CD4-positive, alpha-beta T cell treated with Interleukin-4 for 4 hours (primary cell): ENCODE data around the gene SMAD7.

Experiments used
- DNase-seq: peaks from one replicate; pipeline ENCODE4 v3.0.0-alpha.2; 2020

The SMAD7 gene

DNA sequence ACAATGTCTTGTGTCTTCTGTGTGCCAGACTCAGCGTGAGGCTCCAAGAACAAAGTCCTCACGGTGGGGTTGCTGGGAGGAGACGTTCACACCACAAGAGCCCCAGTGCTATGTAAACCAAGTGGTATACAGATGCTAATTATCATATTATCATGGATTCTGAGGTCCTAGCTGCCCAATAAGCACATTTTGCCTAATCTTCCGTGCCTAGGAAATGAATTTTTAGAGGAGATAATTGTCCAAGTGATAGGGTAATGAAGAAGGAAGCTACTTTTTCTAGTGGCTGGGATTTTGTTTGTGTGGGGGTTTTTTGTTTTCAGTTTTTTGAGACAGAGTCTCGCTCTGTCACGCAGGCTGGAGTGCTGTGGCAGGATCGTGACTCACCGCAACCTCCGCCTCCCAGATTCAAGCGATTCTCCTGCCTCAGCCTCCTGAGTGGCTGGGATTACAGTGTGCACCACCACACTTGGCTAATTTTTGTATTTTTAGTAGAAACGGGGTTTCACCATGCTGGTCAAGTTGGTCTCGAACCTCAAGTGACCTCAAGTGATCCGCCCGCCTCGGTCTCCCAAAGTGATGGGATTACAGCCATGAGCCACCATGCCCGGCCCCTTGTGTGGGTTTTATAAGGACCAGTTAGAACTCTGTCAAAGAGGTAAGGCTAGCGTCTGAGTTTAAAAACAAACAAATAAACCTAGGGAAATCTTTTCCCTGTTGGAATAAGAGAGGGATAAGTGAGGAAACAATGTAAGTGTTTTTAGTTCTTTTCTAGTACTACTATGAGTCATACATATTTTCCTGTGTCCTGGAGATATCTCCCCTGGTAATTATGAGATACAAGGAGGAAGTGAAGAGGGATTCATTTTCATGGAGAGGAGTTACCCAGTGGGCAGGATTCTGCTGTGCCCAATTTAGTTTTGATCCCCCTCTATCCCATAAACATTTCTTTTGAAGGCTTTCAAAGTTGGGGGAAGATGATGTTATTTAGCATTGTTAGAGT, 9.5 kb upstream of the SMAD7 start:
- DNase-seq = no peak

DNA sequence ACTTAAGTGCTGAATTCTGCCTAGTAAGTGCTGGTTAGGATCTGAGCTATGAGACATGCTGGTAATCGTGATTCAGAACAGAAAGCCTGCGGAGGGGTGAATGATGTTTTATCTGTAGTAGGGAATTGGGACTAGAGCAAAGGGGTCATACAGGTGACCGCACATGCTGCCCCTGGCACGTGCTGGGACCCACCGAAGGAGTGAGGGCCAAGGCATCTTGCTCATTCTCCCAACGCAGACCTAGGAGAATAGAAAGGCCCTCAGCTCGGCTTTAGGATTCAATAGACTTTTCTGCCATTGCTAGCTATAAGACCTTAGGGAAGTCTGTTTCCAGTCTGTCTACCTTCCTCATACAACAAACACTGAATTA, 8.8 kb upstream of the SMAD7 start:
- no peak for DNase-seq

DNA sequence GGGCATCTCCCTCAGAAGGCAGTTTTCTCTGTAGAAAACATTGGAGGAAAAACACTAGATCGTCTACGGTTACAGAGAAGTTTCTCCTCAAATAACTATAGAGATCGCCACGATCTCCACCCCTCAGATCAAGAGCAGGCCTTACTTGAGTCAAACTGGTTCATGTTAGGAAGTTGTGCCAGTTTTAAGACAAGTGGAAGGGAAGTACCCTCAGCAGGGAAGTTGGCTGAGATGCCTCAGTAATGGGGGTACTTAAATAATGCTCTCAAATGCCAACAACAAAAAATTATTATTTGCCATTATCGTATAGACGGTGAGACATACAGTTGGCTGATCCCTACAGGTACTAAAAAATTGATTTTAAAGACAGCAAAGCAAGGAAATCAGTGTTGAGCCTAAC, 8.2 kb upstream of the SMAD7 start:
- no peak for DNase-seq

DNA sequence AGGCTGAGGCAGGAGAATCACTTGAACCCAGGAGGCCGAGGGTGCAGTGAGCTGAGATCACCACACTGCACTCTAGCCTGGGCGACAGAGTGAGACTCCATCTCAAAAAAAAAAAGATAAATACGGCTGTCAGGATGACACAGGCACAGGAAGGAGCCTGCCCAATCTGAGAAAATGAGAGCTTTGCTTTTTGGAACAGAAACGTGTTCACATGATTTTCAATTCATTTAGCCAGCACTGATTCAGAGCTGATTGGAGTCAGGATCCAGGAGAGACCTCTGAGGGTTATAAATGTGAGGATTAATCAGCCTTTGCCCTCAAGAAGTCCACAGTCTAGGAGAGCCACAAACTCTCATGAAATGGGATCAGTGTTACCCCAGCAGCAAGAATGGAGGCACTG, 6.9 kb upstream of the SMAD7 start:
- DNase-seq = no peak

DNA sequence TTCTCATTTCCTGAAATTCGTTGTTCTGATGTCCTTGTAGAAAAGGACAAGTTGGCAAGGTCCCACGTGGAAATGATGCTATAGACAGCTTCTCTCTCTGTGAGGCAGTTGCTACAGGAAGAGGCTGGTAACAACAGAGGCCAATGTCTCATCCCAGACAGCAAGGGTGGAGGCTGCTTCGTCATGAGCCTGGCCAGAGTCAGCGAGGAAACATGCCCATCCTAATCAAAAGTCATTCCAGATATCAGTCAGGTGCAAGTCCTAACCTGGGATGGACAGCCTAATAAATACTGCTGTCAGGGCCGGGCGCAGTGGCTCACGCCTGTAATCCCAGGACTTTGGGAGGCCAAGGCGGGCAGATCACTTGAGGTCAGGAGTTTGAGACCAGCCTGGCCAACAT, 6.4 kb upstream of the SMAD7 start:
- no peak for DNase-seq

DNA sequence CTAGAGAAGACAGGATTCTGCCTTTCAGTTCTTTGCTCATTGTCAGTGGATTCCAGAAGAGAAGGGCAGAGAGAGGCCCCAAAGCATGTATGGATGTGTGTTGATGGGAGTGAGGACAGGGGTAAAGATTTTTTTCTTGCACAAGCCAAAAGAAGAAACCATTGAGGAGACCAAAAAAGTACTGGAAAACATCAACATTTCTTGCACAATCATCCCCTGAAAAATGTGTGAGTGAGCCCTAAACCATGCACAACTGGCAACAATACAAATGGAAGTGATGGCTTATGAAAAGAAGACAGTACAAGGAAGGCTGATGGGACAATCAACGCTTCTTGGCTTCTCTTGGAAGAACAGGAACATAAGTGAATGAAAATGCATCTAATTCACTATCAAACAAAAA, 5.6 kb upstream of the SMAD7 start:
- DNase-seq = no peak

DNA sequence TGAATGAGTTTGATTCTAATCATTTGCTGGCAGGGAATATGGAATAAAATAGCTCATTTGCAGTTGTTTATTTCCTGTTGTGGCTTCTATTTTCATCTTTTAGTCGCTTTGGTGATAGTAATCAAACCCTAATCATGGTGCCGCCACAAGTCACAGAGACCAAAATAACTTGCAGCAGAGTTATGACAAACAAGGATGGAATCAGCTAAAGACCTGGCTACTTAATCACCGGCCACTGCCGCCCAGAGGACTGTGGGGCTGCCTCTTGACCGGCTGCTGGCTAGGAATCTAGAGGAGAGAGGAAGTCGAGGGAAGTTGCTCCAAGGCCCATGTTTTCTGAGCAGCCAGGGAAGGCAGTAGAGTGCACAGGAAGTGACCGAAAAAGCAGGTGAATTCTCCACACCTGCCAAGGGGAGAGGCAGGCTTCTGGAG, 5.1 kb upstream of the SMAD7 start:
- DNase-seq = peak; percentile 48

DNA sequence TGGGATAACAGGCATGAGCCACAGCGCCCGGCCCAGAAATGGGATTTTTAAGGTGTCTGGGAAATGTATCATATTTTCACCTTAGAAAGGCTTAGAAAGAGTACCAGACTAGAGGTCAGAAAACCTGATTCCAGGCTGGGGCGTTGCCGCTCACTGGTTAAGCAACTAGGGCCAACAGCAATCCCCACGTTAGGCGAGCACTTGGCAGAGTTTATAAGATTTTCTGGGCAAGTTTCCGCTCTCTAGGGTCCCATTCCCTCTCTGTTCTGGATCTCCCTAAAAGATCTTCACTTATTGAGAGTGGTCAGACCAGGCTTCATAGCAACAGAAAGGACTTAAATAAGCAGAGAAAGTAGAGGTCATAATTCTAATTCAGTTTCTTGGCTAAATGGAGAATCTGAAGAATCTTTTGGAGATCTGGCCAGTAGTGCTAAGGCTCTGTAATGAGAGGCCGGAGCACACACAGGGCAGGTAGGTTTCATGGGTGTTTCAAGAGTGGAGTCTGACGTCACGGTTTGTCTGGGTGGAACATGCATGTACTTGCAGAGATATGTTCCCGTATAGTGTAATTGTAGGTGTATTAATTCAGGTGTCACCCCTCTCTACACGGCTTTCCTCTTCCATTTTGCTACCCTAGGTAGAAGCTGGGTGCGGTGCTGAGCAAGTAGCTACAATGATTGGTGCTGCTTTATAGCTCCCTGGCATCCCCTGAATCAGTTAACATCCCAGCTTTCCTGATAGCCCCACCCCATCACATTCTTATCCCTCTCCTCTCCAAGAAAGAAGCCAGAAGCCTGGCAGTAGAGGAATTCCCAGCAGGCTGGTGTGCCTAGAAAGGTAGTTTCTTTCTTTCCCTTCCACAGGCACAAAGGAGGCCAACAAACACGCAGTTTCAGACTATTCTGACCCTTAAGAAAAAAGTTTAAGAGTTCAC, 4.4 kb upstream of the SMAD7 start:
- no peak for DNase-seq

DNA sequence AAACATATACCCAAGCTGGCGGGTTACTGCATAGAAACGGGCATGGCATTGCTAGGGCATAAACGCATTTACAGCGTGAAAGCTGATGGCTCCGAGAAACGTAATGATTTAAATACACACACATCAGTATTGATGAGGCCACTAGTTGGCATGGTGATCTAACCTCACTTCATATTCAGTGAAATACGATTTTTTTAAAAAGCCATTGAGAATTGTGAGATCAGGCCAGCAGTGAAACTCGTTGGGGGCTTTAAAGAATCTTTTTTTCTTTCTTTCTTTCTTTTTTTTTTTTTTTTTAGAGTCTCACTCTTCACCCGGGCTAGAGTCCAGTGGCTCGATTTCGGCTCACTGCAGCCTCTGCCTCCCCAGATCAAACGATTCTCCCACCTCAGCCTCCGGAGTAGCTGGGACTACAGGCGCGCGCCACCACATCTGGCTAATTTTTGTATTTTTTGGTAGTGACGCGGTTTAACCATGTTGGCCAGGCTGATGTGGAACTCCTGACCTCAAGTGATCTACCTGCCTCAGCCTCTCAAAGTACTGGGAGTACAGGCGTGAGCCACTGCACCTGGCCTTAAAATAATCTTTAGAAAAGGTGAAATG, 2.4 kb upstream of the SMAD7 start:
- peak; percentile 60 for DNase-seq

DNA sequence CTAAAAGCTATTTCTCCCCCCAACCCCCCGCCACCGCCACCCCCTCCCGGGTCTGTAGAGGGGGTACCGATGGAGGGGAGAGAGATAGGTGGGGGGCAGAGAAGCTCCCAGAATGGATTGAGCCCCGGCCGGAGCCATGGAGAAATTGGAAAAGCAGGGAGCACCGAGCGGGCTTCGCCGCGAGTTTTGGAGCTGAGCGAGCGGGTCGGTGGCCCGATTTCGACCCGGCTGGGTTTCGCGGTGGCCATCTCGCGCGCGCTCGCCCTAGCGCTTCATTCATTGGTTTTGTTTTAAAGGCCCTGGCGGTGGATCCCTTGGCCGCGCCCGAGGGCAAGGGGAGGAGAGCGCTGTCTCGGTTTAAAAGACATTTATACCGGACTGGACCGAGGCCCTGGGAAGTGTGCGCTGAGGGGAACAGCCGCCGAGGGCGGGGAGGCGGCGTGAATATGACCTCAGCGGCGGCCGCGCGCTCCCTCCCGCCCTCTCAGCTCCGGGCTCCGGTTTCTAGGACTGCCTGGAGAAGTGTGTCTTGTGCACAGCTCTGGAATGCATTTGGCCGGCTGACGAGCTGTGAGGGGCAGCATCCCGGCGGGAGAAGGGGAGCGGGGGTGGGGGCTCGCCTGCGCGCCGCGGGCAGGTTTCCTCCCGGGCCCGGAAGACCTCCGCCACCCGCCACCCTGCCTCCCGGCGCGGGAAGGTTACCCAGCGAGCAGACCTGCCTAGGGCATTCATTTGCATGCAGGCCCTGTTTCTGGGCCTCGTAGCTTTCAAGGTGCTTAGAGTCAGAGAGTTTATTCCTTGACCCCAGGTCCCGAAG, 1.7 kb upstream of the SMAD7 start:
- peak; percentile 44 for DNase-seq

DNA sequence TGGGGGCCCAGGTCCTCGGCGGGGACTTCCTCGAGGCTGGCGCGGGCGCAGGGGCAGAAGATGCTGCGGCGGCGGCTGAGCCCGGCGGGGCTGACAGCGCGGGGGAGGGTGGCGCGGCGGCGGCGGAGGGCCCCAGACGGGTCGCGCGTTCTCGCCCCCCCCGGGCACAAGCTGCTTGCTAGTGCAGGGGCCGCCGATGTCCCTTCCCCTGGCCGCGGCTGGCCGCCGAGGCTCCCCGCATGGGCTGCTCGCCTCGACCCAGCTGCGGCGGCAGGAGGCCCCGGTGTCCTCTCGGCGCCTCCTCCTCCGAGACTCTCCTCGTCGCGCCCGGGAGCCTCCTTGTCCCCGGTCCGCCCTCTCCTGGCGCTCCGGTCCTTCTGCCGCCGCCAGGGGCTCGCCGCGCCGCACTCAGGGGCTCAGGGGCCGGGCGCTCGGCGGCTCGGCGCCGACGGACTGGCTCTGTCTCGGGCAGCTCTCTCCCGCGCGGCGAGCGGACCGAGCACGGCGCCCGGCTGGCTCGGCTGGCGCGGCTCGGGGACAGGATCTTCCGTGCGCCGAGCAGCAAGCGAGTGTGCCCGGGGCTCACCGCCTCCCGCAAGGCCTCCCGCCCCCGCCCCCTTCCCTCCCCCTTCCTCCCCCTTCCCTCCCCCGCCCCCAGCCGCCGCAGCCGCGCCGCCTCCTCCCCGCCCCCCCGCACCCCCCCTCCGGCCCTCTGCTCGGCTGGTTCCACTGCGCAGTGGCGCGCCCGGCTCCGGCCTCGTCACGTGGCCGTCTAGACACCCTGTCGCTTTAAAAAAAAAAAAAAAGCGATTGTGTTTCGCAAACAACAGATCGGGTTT, 902 bp upstream of the SMAD7 start:
- peak; percentile 89 for DNase-seq

DNA sequence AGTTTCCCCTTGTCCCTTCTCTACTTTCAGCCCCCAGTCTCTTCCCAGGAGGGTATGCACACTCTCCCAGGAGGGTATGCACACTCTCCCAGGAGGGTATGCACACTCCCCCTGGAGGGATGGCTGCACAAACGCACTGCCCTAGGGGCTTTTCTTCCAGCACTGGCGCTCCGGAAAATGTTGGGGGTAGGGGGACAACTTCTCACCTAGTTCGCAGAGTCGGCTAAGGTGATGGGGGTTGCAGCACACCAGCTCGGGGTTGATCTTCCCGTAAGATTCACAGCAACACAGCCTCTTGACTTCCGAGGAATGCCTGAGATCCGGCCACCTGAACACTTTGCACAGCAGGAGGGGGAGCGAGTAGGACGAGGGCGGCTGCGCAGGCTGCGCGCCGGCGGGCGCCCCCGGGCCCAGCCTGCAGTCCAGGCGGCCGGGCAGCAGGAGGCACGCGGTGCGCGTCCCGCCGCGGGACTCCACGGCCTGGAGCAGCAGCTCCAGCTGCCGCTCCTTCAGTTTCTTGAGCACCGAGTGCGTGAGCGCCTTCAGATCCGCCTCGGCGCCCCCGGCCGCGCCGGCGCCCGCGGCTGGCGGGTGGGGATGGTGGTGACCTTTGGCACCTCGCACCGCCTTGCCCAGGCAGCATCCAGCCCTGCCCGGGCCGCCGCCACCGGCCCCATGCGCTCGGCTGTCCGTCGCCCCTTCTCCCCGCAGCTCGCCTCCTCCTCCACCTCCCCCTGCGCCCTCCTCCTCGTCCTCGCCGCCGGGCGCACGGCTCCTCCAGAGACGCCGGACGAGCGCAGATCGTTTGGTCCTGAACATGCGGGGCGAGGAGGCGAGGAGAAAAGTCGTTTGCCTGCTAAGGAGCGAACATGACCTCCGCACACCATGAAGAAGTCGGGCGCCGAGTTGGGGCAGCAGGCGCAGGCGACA, 894 bp downstream of the SMAD7 start:
- DNase-seq = peak; percentile 51

DNA sequence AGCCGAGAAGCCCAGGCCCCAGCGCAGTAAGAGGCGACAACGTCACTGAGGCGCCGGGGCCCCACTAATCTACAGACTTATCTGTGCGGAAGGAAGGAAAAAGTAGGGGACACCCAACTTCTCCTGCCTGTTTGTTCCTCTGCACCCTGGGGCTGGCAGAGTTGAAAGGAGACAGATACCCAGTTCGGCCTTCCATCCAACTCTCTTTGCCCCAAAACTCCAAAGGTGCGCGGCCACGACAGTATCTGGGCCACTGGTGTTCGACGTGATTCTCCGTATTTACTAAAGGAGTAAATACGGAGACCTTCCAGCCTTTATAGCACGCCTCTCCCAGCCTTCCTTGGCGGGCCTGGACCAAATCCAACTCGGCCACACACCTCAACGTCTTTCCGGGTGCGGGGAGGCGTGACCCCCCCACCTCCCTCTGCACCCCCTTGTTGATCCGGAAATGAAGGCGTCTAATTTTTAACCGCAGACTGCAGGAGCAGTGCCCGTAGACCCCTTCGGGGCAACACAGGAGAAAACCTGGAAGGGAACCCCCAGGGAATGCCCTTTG, 1.6 kb downstream of the SMAD7 start:
- DNase-seq = peak; percentile 64

DNA sequence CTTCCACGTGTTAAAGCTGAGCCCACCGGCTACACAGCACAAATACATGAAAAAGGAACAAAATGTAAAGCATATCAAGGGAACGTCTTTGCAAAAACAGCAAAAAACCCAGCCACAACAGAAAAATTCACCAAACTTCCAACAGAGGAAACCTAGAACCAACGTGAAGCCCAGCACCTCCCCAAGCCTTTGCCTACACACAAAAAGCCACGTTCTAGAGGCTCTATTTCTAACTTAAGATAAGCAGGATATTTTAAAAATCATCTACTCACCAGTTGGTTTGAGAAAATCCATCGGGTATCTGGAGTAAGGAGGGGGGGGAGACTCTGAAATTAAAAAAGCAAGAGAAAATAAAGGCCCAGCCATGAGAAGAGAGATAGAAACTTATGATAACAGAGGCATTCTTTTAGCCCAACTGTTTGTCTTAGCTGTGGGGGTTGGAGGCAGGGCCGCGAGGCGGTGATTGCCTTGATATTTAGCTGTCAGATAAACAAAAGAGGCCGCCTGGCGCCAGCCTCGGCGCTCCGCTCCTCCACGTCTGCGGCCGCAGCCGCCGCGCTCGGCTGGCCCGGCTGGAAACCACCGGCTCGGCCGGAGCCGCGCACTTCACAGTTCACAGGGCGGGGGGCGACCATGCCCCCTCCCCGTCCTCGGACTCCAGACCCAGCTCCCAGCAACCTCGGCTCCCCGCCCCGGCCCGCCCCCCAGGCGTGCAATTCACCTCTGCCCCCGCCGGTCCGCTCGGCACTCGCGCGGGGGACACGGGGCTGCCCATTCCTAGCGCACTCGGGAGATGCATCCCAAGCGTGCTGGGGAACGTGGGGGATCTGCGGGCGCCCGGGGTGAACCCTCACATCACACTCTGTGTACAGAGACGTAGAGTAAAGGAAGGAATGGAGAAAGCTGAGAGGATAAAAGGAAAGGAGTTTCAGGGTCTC, 2.4 kb downstream of the SMAD7 start:
- peak; percentile 61 for DNase-seq

DNA sequence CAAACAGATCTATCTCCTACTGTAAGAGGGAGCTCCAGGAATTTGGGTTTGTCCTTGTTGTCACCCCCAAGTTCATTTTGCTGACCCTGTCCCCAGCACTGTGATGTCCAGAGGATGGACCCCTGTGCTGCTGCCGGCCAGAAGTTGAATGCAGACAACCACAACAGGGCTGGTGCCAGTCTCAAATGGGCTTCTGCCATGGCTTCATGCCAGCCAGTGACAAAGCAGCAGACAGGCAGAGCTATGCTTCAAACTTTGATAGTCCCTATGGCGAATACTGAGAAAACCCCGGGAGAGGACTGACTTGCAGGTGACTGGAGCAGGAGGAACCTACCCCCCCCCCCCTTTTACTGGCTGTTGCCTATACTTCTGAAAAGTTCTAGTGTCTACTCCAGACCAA, 3.2 kb downstream of the SMAD7 start:
- no peak for DNase-seq

DNA sequence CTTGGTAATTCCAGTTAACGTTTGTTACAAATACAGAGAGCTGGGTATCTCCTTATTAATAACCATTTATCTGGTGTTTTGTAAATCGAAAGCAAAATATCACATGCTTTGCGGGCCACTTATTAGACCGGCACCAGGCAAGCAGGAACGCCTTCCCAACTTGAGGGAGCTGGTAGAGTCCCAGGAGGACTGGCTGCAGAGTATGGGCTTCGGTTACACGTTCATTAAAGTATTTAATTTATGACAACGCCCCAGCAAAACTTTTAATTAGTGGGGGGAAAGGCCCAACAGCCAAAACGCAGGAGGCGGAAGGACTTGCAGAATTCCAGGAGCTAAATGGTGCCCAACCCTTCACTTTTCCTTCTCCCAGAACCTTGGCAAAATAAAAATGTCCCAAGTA, 3.7 kb downstream of the SMAD7 start:
- no peak for DNase-seq

DNA sequence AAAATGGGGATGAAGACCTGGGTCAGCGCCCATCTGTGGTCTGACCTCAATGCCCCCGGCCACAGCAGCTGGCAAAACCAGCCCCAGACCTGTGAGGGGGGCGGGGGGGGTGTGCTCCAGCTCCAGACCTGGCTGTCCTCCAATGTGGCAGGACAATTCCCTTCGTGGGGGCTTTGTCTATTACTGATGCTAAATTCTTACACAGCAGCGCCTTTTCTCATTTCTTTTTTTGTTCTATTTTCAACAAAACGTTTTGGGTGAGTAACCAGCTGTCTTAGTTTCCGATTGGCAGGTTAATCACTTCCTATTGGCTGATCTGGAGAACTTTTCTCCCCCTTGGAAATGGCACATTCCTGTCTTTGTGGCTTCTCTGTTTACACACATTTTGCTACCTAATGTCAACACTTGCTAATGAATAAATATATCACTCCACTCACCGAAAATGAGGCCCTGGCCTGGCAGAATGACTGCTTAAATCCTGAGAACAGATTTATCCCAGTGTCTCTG, 4.4 kb downstream of the SMAD7 start:
- no peak for DNase-seq

DNA sequence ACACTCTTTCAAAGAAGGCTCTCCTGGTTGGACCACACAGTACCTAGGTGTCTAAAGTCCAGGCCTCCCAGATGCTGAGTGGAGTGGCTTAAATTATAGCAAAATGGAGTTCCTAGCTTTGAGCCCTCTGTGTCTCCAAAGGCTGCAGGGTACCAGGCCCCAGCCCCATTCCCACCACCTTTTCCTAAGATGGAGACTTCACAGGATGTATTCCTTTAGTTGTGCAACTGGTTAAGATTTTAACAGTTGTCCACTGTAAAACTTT, 4.9 kb downstream of the SMAD7 start:
- no peak for DNase-seq

DNA sequence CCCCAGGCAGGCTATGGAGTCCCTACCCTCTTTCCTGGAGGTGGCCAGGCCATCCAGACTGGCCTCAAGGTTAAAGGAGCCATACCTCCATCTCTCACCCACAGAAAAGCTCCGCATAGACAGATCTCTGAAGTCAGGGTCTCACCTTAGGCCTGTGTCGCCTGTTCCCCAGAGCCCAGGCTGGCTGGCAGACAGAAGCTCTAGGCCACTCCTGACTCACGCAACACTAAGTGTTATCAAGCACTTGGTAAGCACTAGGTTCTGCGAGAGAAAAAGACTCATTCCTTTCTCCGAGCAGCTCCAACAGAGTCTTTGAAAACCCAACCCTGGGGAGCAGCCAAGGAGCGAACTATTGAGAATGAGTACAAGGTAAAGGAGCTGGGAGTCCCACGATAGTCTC, 6.1 kb downstream of the SMAD7 start:
- no peak for DNase-seq
